ENCODE data around the gene AIMP1.
"Not testable (repeated sequence)": the region's sequence is repeated elsewhere in the genome, so short reads cannot be mapped to it uniquely, and the experiment has no call there.

The AIMP1 gene

DNA sequence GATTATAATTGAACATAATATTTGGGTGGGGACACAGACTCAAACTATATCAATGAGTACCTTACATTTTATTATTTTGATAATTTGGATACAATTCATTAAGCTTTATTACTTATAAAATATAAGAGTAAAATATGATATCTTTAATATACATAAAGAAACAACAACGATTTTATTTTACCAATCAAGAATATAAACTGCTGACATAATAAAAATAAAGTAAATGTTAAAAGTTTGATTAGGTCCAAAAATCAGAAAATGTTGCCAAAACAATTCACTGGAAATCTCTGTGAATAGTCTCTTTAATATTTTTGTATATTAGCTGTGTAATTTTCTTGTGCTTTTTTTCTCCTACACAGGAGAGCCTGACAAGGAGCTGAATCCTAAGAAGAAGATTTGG lies 30.8 kb downstream of the AIMP1 start:
- DNase-seq (ENCODE audit: low read depth in 3 of 3, low spot score in 1 of 3): no peak

DNA sequence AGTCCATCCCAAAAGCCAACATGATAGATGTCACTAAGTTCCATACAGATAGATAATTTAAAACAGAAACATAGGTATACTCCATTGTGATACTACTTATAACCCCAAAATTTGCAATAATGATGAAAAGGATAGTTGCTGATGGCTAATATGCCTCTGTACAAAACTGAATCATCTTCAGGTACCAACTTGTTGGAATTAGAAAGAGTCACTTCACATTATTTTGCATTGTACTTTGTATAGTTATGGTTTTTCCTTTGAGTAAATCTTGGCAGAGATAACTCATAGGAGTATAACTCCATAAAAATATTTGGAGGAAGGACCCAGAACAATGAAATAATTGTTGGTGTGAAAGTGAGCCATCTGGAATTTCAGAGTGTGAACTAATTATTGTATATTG lies 34.7 kb downstream of the AIMP1 start:
- DNase-seq (ENCODE audit: low read depth in 3 of 3, low spot score in 1 of 3): no peak

DNA sequence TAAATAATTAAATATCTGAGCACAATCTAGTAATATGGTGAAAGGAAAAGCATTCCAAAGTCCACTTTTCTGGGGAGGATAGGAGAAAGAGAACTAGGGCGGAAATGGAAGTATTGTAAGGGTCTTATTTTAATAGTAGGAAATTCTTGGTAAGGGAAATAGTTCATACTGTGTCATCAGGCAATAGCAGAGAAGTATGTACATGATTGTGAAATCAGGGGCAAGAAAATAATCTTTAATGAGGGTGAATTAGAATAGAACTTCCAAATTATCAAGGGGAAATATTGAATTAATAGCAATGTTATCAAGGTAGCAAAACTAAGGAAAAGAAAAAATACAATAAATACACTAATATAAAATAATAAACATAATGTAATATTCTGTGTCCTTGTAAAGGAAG lies 37.4 kb downstream of the AIMP1 start:
- DNase-seq (ENCODE audit: low read depth in 3 of 3, low spot score in 1 of 3): no peak

DNA sequence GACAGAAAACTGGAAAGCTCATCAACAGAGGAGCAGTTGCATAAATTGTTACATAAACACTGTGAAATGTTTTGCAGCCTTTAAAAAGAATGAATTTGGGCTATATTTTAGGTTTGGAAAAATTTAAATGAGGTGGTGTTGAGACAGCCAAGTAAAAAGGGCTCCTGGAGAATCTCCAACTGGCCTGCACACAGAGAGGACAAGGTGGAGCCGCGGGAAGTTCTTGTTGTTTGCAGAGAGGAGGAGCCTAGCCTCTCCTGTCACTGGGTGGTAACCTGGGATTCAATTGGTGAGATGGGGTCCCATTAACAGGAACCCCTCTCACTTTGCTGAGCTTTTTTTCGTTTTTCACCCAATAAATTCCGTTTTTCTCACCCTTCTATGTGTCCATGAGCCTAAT lies 38.8 kb downstream of the AIMP1 start:
- DNase-seq (ENCODE audit: low read depth in 3 of 3, low spot score in 1 of 3): no peak

DNA sequence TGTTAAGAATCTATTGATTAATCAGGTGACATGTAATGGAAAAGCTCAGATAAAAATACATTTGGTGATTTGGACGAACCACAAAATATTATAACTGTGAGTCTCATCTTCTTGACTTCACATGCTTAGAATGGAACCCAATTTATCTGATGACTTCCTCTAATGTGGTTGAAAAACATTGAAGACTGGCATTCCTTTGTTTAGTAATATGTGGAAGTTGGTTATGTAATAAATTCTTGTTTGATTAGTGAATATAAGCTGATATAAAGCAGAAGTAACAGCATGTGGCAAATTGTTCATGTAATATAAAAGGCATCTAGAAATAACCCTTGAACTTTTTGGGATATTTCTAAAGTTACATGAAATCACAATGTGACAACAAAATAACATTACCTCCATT lies 42.5 kb downstream of the AIMP1 start:
- no peak for DNase-seq (ENCODE audit: low read depth in 3 of 3, low spot score in 1 of 3)

DNA sequence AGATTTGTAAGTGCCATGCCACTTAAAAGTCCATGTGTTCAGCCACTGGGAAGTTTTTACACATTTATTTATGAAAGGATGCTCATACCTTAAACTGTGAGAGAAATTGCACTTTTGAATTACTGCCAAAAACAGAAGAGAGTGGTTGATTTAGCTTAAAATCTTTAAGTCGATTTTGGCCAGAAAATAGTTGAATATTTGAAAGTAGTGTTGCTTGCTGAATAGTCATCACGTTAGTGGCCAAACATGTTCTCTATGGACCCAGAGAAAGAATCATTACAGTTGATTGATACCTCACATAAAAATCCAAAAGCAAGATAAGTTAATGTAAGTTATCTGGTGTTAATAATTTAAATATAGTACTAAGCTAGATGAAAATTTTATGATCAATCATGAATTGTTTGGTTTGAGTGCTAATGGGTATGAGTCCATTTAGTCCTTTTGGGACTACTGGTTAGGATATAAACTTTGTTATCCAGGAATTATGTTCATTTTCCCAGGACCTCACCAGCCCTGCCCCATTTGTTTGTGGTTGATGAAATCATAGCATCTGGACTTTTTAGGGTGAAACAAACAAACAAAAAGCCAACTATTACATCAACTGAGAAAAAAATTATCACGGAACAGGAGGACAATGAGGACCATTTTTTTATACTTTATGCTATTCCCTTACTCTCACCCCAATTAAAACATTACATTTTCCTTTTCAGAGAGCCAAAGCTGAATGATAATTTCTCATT lies 45.9 kb downstream of the AIMP1 start:
- DNase-seq (ENCODE audit: low read depth in 3 of 3, low spot score in 1 of 3): no peak

DNA sequence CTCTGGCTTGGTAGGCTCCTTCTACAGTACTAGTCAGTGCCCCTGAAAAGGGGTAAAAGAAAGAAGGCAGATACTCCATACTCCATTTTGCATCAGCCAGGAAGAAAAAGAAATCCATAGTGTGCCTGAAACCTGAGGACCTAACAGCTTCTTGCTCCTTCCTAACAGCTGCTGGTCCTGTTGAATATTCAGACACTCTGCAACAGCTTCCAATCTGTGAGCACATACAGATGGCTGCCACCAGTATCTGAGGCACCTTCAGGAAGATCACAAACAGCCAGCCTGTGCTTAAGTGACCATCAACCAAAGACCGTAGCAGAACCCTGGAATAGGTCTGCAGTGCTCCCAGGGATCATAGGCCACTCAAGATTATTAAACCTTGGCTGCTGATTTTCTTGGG lies 47.9 kb downstream of the AIMP1 start:
- no peak for DNase-seq (ENCODE audit: low read depth in 3 of 3, low spot score in 1 of 3)

DNA sequence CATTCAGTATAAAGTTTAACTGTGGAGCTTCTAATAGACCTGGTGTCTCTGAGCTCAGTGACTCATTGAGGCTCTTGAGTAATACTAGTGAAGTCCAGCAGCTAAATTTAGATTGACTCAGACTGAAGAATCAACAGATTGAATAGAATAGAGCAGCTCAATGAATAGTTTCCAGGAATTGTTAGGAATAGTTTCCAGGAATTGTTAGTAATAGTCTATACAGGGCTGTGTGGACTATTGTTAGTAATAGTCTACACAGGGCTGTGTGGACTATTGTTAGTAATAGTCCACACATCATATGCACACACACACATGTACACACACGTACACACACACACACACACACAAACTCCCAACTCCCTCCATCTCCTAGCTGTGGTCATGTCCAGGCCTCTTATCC lies 49.3 kb downstream of the AIMP1 start:
- DNase-seq (ENCODE audit: low read depth in 3 of 3, low spot score in 1 of 3): no peak

DNA sequence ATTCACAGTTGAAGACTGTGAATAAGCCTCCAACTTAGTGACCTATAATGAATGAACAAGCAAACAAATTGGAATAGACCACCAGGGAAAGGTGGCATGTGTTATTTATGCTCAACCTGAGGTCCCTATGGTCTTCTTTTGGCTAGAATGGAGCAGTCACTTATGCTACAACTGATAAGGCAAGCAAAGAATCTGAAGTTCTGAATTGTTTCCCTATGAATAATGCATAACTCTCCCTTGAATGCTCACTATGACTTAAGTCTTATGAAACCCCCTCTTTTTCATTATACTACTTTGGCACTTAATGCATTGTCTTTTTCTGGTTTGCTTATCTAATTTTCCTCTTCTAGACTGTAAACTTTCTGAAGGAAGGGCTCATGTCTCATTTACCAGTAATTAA lies 49.7 kb downstream of the AIMP1 start:
- DNase-seq (ENCODE audit: low read depth in 3 of 3, low spot score in 1 of 3): no peak

DNA sequence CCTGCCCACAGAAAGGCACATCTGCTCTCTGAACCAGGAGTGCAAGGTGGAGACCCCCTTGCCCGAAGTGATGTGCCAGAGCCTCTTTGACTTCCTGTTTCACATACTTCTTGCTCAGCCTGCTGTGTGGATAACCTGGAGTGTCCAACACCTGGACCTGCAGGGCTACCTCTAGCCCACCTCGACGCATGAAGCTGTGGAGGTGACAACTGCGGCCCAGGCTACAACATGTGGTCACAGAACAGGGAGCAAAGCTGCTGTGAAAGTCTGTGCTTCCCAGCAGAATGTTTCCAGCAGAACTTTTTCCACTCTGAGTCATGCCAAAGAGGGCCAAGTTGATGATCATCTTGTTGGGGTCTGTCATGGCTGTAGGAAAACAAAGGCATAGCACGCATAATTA lies 50.7 kb downstream of the AIMP1 start:
- no peak for DNase-seq (ENCODE audit: low read depth in 3 of 3, low spot score in 1 of 3)

DNA sequence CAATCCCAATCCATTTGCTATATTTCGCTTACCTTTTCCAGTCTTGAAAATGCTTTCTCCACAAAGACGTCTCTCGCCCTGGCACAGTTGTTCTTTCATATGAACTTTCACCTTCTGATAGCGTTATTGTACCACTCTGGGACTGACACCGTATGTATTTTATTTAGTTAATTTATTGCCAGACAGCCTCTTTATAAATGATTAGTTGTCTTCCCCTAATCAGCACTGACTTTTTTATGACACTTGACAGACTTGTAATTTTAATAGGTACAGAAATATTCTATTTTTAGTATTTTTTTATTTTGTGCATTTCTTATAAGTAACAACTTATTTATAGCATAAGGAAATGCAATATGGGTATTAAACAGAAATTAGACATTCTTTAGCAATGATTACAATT lies 52.3 kb downstream of the AIMP1 start, which contains the start of gene GIMD1:
GIMD1 (minus strand) TSS at position 101 of the 400 bp plus-strand sequence. CDS start 1,343 bp downstream, outside the sequence.
- DNase-seq (ENCODE audit: low read depth in 3 of 3, low spot score in 1 of 3): no peak

DNA sequence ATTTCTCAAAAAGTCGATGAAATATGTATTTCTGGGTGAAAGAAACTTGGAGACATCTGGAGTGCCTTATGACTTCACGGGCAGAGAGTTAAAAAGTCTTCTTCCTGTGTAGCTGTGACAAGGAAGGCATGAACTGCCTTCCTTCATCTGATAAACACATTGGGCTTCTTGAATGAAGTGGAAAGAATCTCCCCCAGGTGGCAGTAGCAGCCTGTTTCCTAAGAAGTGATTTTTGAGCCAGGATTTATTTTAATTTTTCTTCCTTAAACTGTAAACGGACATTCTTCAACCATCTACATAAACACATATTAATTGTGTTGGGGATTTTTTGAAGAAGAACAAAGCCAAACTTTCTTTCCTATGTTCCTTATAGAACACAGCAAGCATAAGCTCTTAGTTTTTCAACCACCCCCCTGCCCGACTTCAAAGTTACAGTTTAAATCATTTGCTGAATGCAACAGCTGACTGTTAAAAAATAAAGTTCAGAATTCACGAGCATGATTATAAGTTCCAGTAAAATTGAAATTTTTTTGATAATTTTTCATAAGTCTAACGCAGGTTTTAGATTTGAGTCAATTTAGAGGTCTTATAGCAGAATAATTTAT lies 53.2 kb downstream of the AIMP1 start:
- no peak for DNase-seq (ENCODE audit: low read depth in 3 of 3, low spot score in 1 of 3)

DNA sequence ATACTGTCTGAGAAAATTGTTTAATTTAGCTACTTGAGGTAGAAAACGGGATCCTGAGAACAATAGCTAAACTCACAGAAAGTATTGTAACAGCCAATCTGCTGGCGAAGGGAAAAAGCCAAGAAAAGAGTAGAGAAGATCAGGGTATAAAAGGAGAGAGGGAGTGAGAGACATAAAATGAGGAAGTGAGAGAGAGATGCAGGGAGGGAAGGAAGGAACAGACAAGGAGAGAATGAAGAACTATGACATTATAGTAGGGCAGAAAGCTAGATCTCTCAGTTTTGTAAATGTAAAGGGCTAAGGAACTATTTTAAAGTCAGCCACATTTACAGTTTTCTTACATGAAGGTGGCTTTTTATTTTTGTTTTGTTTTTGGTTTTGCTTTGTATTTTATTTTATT lies 53.9 kb downstream of the AIMP1 start:
- DNase-seq (ENCODE audit: low read depth in 3 of 3, low spot score in 1 of 3): no peak

DNA sequence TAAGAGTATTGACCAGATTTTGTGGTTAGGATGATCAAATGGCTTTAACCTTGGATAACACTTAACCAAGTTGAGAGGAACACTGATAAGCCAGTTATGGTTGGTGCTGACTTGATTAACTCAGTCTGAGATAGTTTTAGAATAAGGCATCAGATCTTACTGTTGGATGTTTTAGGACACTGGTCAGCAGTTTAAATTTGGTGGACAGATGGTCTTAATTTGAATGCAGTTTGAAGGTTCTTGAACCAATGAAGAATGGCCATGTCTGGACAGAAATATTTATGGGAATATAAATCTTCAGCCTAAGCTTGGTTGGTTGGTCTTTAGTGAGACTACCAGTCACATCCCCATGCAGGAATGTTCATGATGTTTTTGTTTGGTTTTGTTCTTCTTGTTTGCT lies 54.8 kb downstream of the AIMP1 start:
- DNase-seq (ENCODE audit: low read depth in 3 of 3, low spot score in 1 of 3): no peak

DNA sequence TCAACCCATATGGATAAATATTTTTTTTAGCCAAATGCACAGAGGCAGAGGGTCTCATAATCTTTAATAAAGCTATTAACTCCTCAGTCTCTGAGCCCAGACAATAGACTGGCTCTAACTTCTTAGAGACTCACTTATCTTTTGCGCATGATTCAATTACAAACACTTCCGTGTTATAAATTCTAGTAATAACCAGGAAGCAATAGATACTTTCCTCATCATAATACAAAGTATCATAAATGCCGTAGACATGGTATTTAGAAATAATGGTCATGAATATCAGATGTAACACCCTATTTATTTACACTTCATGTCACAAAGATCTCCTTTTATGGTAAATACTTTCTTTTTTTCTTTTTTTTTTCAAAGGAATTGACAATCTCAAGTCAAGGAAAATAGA lies 56.7 kb downstream of the AIMP1 start:
- DNase-seq (ENCODE audit: low read depth in 3 of 3, low spot score in 1 of 3): no peak

DNA sequence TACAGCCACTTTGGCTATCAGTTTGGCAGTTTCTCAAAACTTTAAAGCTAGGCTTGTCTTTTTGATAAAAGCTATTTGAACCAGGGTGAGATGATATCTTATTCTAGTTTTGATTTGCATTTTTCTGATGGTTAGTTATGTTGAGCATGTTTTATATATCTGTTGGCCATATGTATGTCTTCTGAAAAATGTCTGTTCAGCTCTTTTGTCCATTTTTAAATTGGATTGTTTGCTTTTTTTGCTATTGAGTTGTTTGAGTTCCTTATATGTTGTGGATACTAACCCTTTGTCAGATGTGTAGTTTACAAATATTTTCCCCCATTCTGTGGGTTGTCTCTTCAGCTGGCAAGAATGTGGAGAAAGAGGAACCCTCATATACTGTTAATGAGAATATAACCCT lies 63.8 kb downstream of the AIMP1 start:
- no peak for DNase-seq (ENCODE audit: low read depth in 3 of 3, low spot score in 1 of 3)

DNA sequence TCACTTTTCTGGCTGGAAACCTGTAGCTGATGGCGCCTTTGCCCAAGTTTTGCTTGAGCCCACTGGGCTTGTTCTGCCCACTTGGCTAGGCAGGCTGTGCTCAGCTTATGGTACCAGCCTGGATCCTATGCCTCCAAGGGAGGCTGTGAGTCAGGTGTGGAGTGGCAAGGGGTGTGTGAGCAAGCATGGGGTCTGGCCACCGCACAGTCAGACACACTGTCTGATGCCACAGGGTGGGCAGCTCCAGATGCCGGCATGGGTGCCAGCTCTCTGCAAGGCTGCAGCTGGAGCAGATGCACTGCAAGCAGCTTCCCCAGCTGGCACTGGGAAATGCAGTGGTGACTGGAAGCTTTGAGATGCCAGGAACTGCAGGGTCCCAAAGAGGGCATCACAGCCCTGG lies 68.5 kb downstream of the AIMP1 start:
- DNase-seq (ENCODE audit: low read depth in 3 of 3, low spot score in 1 of 3): no peak

DNA sequence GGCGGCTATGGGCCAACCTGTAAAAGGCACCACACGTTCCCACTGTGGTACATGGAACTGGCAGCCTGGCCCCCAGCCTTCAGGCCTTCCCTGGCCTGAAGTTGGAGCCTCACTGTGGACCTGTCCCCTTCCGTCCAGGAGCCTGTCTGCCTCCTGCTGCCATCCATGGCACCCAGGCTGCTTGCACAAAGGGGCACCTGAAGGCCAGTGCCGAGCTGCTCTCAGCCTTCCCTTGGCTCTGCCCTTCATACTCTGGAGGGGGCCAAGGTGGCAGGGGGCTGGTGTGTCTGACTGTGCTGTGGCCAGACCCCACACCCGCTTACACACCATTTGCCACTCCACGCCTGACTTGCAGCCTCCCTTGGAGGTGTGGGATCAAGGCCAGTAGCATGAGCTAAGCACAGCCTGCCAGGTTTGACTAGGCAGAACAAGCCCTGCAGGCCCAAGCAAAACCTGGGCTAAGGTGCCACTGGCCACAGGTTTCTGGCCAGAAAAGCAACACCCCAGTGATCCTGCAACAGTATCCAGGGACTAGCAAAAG lies 69.6 kb downstream of the AIMP1 start:
- DNase-seq (ENCODE audit: low read depth in 3 of 3, low spot score in 1 of 3): no peak

DNA sequence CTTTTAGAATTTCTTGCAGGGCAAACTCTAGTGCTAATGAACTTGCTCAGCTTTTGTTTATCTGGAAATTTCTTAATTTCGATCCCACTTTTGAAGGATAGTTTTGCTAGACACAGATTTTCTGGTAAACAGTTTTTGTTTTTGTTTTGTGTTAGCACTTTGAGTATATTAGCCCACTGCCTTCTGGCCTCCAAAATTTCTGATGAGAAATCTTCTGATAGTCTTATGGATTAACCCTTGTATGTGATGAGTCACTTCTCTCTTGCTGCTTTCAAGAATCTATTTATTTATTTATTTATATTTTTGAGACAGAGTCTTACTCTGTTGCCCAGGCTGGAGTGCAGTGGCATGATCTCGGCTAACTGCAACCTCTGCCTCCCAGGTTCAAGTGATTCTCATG lies 79.2 kb downstream of the AIMP1 start:
- no peak for DNase-seq (ENCODE audit: low read depth in 3 of 3, low spot score in 1 of 3)

DNA sequence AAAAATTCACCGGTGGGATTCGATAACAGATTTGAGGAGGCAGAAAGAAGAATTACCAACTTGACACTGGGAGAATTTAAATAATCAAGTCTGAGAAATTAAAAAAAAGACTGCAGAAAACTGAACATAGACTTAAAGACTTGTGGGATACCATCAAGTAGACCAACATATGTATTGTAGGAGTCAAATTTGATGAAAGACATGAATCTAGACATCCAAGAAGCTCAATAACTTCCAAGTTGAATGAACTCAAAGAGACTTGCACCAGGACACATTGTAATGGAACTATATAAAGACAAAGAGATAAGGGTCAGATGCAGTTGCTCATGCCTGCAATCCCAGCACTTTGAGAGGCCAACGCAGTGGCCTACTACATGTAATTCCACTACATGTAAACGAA lies 82.5 kb downstream of the AIMP1 start:
- DNase-seq (ENCODE audit: low read depth in 3 of 3, low spot score in 1 of 3): not testable (repeated sequence)

Measured in stimulated activated CD4-positive, alpha-beta T cell treated with anti-CD3 and anti-CD28 coated beads, TNF-alpha, amount 100 ng/mL, for 1 hour (primary cell).